Measurements from ENCODE around the gene FMN1. TPM values are rescaled to one million over a fixed set of nuclear protein-coding genes. Genes with fewer than 3 reads are reported as not detected.

Gene FMN1
- total RNA-seq, 1 experiment from 2014 or later = 4.5 TPM

DNA sequence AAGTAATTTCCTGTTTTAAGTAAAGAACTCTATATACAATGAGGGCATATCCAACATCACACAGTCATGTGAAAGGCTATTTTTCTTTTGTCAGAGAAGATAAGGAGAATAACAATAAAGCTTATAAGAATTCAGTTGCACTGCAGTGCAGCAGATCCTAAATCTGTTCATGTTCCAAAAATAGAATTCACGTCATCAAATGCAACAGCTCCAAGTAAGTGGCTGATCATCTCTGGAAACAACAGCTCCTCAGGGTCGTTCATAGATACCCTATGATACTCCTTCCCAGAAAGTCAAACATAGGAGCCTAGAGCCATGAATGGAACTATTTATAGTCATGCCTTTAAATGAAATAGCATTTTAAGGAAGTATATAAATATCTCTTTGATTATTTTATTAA, 100.2 kb downstream of the FMN1 start:
- Mint-ChIP-seq H3K4me3 (no peak overlapping the region), H3K36me3 (no peaks in the 10 kb centered on the region), H3K9me3 (no peaks in the 10 kb centered on the region), H3K4me1 (no peaks in the 10 kb centered on the region), H3K27me3 (ENCODE audit: low read depth) (no peaks in the 10 kb centered on the region), H3K27ac (no peak overlapping the region)
- ATAC-seq (no peak), DNase-seq (ENCODE audit: low spot score) (no peak)
- ChIA-PET POLR2A (no interaction called here), CTCF (no interaction called here)
- TF ChIP-seq TCF7 (CRISPR knock-in tag; IDR thresholded peaks at IDR 0.05; ENCODE audit: low read depth) (no peak), ELF4 (CRISPR knock-in tag; IDR thresholded peaks at IDR 0.05; ENCODE audit: low read depth) (no peak), JAZF1 (CRISPR knock-in tag; IDR thresholded peaks at IDR 0.05) (no peak), ETV6 (CRISPR knock-in tag; IDR thresholded peaks at IDR 0.05) (no peak), MYBL2 (CRISPR knock-in tag; IDR thresholded peaks at IDR 0.05) (no peak), CREM (CRISPR knock-in tag; IDR thresholded peaks at IDR 0.05) (no peak)
- TF ChIP-seq, protein P1, sequence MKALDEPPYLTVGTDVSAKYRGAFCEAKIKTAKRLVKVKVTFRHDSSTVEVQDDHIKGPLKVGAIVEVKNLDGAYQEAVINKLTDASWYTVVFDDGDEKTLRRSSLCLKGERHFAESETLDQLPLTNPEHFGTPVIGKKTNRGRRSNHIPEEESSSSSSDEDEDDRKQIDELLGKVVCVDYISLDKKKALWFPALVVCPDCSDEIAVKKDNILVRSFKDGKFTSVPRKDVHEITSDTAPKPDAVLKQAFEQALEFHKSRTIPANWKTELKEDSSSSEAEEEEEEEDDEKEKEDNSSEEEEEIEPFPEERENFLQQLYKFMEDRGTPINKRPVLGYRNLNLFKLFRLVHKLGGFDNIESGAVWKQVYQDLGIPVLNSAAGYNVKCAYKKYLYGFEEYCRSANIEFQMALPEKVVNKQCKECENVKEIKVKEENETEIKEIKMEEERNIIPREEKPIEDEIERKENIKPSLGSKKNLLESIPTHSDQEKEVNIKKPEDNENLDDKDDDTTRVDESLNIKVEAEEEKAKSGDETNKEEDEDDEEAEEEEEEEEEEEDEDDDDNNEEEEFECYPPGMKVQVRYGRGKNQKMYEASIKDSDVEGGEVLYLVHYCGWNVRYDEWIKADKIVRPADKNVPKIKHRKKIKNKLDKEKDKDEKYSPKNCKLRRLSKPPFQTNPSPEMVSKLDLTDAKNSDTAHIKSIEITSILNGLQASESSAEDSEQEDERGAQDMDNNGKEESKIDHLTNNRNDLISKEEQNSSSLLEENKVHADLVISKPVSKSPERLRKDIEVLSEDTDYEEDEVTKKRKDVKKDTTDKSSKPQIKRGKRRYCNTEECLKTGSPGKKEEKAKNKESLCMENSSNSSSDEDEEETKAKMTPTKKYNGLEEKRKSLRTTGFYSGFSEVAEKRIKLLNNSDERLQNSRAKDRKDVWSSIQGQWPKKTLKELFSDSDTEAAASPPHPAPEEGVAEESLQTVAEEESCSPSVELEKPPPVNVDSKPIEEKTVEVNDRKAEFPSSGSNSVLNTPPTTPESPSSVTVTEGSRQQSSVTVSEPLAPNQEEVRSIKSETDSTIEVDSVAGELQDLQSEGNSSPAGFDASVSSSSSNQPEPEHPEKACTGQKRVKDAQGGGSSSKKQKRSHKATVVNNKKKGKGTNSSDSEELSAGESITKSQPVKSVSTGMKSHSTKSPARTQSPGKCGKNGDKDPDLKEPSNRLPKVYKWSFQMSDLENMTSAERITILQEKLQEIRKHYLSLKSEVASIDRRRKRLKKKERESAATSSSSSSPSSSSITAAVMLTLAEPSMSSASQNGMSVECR (CRISPR knock-in tag; IDR thresholded peaks at IDR 0.05; ENCODE audit: borderline replicate concordance) = no peak
- TF ChIP-seq, protein P2, sequence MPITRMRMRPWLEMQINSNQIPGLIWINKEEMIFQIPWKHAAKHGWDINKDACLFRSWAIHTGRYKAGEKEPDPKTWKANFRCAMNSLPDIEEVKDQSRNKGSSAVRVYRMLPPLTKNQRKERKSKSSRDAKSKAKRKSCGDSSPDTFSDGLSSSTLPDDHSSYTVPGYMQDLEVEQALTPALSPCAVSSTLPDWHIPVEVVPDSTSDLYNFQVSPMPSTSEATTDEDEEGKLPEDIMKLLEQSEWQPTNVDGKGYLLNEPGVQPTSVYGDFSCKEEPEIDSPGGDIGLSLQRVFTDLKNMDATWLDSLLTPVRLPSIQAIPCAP (CRISPR knock-in tag; IDR thresholded peaks at IDR 0.05) = no peak
- TF ChIP-seq, protein P3, sequence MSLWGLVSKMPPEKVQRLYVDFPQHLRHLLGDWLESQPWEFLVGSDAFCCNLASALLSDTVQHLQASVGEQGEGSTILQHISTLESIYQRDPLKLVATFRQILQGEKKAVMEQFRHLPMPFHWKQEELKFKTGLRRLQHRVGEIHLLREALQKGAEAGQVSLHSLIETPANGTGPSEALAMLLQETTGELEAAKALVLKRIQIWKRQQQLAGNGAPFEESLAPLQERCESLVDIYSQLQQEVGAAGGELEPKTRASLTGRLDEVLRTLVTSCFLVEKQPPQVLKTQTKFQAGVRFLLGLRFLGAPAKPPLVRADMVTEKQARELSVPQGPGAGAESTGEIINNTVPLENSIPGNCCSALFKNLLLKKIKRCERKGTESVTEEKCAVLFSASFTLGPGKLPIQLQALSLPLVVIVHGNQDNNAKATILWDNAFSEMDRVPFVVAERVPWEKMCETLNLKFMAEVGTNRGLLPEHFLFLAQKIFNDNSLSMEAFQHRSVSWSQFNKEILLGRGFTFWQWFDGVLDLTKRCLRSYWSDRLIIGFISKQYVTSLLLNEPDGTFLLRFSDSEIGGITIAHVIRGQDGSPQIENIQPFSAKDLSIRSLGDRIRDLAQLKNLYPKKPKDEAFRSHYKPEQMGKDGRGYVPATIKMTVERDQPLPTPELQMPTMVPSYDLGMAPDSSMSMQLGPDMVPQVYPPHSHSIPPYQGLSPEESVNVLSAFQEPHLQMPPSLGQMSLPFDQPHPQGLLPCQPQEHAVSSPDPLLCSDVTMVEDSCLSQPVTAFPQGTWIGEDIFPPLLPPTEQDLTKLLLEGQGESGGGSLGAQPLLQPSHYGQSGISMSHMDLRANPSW (CRISPR knock-in tag; conservative IDR thresholded peaks at IDR 0.05; ENCODE audit: low read depth) = no peak
- TF ChIP-seq, protein P4, sequence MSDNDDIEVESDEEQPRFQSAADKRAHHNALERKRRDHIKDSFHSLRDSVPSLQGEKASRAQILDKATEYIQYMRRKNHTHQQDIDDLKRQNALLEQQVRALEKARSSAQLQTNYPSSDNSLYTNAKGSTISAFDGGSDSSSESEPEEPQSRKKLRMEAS (CRISPR knock-in tag; IDR thresholded peaks at IDR 0.05) = no peak
- TF ChIP-seq, protein P5, sequence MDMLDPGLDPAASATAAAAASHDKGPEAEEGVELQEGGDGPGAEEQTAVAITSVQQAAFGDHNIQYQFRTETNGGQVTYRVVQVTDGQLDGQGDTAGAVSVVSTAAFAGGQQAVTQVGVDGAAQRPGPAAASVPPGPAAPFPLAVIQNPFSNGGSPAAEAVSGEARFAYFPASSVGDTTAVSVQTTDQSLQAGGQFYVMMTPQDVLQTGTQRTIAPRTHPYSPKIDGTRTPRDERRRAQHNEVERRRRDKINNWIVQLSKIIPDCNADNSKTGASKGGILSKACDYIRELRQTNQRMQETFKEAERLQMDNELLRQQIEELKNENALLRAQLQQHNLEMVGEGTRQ (CRISPR knock-in tag; IDR thresholded peaks at IDR 0.05) = no peak
- TF ChIP-seq, protein P6, sequence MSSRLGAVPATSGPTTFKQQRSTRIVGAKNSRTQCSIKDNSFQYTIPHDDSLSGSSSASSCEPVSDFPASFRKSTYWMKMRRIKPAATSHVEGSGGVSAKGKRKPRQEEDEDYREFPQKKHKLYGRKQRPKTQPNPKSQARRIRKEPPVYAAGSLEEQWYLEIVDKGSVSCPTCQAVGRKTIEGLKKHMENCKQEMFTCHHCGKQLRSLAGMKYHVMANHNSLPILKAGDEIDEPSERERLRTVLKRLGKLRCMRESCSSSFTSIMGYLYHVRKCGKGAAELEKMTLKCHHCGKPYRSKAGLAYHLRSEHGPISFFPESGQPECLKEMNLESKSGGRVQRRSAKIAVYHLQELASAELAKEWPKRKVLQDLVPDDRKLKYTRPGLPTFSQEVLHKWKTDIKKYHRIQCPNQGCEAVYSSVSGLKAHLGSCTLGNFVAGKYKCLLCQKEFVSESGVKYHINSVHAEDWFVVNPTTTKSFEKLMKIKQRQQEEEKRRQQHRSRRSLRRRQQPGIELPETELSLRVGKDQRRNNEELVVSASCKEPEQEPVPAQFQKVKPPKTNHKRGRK (CRISPR knock-in tag; IDR thresholded peaks at IDR 0.05; ENCODE audit: borderline replicate concordance) = no peak
- TF ChIP-seq, protein P7, sequence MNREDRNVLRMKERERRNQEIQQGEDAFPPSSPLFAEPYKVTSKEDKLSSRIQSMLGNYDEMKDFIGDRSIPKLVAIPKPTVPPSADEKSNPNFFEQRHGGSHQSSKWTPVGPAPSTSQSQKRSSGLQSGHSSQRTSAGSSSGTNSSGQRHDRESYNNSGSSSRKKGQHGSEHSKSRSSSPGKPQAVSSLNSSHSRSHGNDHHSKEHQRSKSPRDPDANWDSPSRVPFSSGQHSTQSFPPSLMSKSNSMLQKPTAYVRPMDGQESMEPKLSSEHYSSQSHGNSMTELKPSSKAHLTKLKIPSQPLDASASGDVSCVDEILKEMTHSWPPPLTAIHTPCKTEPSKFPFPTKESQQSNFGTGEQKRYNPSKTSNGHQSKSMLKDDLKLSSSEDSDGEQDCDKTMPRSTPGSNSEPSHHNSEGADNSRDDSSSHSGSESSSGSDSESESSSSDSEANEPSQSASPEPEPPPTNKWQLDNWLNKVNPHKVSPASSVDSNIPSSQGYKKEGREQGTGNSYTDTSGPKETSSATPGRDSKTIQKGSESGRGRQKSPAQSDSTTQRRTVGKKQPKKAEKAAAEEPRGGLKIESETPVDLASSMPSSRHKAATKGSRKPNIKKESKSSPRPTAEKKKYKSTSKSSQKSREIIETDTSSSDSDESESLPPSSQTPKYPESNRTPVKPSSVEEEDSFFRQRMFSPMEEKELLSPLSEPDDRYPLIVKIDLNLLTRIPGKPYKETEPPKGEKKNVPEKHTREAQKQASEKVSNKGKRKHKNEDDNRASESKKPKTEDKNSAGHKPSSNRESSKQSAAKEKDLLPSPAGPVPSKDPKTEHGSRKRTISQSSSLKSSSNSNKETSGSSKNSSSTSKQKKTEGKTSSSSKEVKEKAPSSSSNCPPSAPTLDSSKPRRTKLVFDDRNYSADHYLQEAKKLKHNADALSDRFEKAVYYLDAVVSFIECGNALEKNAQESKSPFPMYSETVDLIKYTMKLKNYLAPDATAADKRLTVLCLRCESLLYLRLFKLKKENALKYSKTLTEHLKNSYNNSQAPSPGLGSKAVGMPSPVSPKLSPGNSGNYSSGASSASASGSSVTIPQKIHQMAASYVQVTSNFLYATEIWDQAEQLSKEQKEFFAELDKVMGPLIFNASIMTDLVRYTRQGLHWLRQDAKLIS (CRISPR knock-in tag; IDR thresholded peaks at IDR 0.05; ENCODE audit: borderline replicate concordance) = no peak
- TF ChIP-seq, protein P8, sequence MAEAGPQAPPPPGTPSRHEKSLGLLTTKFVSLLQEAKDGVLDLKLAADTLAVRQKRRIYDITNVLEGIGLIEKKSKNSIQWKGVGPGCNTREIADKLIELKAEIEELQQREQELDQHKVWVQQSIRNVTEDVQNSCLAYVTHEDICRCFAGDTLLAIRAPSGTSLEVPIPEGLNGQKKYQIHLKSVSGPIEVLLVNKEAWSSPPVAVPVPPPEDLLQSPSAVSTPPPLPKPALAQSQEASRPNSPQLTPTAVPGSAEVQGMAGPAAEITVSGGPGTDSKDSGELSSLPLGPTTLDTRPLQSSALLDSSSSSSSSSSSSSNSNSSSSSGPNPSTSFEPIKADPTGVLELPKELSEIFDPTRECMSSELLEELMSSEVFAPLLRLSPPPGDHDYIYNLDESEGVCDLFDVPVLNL (CRISPR knock-in tag; IDR thresholded peaks at IDR 0.05; ENCODE audit: borderline replicate concordance, low read depth) = no peak
- TF ChIP-seq, protein P9, sequence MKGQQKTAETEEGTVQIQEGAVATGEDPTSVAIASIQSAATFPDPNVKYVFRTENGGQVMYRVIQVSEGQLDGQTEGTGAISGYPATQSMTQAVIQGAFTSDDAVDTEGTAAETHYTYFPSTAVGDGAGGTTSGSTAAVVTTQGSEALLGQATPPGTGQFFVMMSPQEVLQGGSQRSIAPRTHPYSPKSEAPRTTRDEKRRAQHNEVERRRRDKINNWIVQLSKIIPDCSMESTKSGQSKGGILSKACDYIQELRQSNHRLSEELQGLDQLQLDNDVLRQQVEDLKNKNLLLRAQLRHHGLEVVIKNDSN (CRISPR knock-in tag; IDR thresholded peaks at IDR 0.05) = no peak
- TF ChIP-seq, protein P10, sequence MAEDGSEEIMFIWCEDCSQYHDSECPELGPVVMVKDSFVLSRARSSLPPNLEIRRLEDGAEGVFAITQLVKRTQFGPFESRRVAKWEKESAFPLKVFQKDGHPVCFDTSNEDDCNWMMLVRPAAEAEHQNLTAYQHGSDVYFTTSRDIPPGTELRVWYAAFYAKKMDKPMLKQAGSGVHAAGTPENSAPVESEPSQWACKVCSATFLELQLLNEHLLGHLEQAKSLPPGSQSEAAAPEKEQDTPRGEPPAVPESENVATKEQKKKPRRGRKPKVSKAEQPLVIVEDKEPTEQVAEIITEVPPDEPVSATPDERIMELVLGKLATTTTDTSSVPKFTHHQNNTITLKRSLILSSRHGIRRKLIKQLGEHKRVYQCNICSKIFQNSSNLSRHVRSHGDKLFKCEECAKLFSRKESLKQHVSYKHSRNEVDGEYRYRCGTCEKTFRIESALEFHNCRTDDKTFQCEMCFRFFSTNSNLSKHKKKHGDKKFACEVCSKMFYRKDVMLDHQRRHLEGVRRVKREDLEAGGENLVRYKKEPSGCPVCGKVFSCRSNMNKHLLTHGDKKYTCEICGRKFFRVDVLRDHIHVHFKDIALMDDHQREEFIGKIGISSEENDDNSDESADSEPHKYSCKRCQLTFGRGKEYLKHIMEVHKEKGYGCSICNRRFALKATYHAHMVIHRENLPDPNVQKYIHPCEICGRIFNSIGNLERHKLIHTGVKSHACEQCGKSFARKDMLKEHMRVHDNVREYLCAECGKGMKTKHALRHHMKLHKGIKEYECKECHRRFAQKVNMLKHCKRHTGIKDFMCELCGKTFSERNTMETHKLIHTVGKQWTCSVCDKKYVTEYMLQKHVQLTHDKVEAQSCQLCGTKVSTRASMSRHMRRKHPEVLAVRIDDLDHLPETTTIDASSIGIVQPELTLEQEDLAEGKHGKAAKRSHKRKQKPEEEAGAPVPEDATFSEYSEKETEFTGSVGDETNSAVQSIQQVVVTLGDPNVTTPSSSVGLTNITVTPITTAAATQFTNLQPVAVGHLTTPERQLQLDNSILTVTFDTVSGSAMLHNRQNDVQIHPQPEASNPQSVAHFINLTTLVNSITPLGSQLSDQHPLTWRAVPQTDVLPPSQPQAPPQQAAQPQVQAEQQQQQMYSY (CRISPR knock-in tag; IDR thresholded peaks at IDR 0.05) = no peak
